GM18505 (cell line): ENCODE data around the gene PRKCD.

Source experiments
- ATAC-seq: cut with Tn5 transposase; IDR thresholded peaks from one replicate; pipeline ENCODE4 v1.9.1; 2021; ENCODE audit not compliant: unreplicated experiment
- POLR2A ChIP-seq: IDR thresholded peaks from 4 replicates; pipeline ENCODE4 v1.6.1; 2011; ENCODE audit warnings: borderline replicate concordance; ENCODE audit not compliant: insufficient read depth, insufficient read length; ENCODE audit errors: extremely low read depth

The PRKCD gene

GRCh38 chr3:53155760-53156159 is 5.2 kb upstream of the PRKCD start:
- no peak for ATAC-seq
- TF ChIP-seq POLR2A = no peak

DNA sequence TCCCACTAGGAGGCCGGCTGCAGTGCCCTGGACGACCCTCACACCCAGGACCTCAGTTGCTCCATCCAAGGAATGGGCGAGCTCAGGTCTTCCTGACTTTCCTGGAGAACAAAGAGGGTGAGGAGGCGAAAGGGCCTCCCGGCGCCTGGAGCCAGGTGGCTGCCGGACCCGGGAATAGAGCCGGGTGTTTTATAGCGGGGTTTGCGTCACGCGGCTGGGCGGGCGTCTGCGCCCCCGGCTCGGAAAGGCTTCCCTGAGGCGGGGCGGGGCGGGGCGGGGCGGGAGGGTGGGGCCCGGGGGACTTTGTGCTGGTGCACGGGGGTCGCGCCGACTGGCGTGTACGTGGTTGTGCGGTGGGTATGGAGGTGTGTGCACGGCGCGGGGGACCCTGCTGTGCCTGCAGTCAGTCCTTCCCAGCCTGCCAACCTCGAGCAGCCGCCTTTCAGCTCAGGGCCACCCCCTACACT is 4.6 kb upstream of the PRKCD start:
- no peak for TF ChIP-seq POLR2A
- no peak for ATAC-seq

DNA sequence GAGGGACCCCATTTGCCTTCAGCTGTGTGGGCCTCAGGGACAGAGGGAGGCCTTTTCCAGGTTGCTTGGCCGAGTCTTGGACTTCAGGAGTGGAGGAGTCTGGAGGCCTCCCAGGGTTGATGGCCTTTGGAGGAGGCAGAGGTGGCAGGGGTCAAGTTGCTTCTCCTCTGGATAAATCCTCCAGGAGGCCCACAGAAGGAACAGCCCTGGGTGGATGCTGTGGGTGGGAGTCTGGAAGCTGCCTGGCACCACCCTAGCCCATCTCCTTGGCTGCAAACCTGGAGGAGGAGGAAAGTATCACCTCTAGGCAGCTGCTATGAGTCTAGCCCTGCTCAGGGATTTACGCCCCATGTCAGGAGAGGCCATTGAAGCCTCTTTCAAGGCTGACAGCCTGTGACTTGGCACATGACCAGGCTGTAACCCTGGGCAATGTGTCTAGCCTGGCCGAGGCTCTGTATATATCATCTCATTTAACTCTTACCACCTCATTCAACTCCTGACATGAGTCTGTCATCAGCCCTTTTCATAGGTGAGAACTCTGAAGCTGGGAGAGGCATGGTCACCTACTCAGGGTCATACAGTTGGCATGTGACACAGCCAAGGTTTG is 2.9 kb upstream of the PRKCD start:
- TF ChIP-seq POLR2A = no peak
- no peak for ATAC-seq

GRCh38 chr3:53158765-53159155 is 2.2 kb upstream of the PRKCD start:
- TF ChIP-seq POLR2A = no peak
- no peak for ATAC-seq

DNA sequence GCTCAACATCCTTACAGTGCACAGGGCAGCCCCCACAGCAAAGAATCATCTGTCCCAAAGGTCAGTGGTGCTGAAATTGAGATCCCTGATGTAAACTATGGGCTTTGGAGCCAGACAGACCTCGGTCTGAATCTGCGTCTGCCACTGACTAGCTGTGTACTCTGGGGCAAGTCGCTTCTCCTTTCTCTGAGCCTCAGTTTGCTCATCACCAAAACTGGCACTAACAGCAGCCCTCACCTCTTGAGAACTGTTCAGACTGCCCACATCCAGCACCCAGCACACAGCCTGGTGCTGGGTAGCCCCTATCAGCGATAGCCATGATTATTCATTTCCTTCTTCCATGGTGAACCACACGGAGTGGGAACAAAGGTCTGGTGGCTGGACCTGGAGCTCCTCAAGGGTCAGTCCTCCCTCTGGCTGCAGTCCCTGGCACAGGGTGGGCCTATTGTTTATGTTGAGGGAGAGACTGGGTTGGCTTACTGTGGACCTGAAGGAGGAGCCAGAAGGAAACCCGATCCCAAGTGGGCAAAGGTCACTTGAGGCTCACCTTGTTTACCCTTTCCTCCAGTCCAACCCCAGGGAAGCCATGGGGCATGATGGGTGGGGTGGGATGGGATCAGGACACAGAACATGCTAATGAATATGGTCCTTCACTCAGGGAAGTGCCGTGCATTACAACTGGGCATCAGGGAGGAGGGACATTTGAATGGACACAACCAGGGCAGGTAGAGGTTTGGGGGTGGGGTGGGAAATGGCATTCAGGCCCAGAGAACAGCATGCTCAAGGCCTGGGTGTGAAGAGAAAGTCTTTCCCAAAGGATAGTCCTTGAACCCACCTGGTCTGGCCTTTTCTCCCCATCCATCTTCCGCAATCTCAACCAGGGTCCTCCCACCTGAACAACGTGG is 1.6 kb upstream of the PRKCD start:
- no peak for TF ChIP-seq POLR2A
- no peak for ATAC-seq

- ATAC-seq = no peak
- TF ChIP-seq POLR2A = no peak
These were observed 849 bp upstream of the PRKCD start for GRCh38 chr3:53160061-53160659.

- ATAC-seq = no peak
These were observed 426 bp downstream of the PRKCD start for GRCh38 chr3:53161450-53161819.

GRCh38 chr3:53161820-53162671 is 1.0 kb downstream of the PRKCD start:
- no peak for ATAC-seq
- peak; percentile 36 for TF ChIP-seq POLR2A

More at GRCh38 chr3:53161450-53161819, 426 bp downstream of the PRKCD start:
- TF ChIP-seq POLR2A = no peak

DNA sequence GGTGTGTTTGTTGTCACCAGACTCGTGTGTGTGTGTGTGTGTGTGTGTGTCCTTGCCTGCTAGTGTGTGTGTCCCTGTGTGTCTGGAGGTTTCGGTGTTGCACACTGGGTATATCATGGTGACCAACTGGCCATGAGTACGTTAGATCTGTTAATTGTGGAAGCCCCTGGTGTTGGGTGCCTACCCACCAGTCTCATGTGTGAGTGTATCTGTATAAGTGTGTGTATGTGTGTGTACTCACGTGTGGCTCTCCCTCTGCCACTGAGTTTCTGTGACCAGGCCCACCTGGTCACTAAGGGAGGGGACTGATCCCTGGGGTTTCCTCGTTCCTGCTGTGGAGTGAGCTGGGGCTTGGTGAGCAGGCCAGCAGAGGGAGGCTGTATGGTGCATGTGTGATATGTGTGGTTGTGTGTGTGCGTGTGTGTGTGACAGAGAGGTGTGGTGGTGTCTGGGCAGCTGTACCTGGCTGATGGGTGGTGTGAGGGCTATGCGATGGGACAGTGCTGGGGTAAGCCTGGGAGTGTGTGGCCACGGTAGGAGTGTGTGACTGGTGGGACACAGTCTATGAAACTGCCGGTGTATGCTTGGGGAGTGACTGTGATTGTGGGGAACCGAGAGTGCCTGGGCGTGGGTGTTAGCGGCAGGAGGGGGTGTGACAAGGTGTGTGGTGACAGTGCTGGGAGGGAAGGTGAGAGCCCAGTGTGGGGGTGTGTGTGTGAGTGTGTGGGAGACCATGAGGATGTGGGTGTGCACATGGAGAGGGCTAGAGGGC is 1.8 kb downstream of the PRKCD start:
- no peak for ATAC-seq
- TF ChIP-seq POLR2A = peak; percentile 75

GRCh38 chr3:53163444-53164387 is 2.7 kb downstream of the PRKCD start:
- no peak for ATAC-seq
- no peak for TF ChIP-seq POLR2A

- TF ChIP-seq POLR2A = no peak
- ATAC-seq = no peak
These were observed 3.9 kb downstream of the PRKCD start for GRCh38 chr3:53164911-53165310.
